Mammary epithelial cell (primary cell): ENCODE measurements around the gene SMIM32.

Experiments used
- CTCF ChIP-seq, 2 donors: IDR thresholded peaks in 1 of 2; conservative IDR thresholded peaks in 1 of 2; 2 replicates each; pipeline ENCODE4 v1.5.1; 2011 to 2012; ENCODE audit warnings: inconsistent platforms in 2 of 2, low read length in 2 of 2, mild to moderate bottlenecking in 2 of 2, control low read depth in 1 of 2, low read depth in 1 of 2; ENCODE audit not compliant: insufficient read depth in 1 of 2; ENCODE audit errors: extremely low read depth in 1 of 2
- EZH2 ChIP-seq: IDR thresholded peaks from 2 replicates; pipeline ENCODE4 v1.6.1; 2012; ENCODE audit warnings: low read length, inconsistent platforms, borderline replicate concordance

GRCh38 chr5:136143312-136143711 is 49.6 kb downstream of the SMIM32 start:
- TF ChIP-seq EZH2: no peak
- TF ChIP-seq CTCF (conservative IDR thresholded peaks at IDR 0.05 in 1 of 2, IDR thresholded peaks at IDR 0.05 in 1 of 2; ENCODE audit: extremely low read depth in 1 of 2, insufficient read depth in 1 of 2, low read depth in 1 of 2, low read length in 2 of 2): no peak
